ENCODE results near the gene ADAP2.
"Not testable (repeated sequence)": the region's sequence is repeated elsewhere in the genome, so short reads cannot be mapped to it uniquely, and the experiment has no call there.

ADAP2 gene

GRCh38 chr17:30970831-30971567 is 49.3 kb downstream of the ADAP2 start, which contains the start of gene RNF135:
Gene RNF135, plus strand, starts transcription at chr17:30971039. Its CDS starts 35 bp downstream, at chr17:30971074.
- DNase-seq, result peak; percentile 91

GRCh38 chr17:30975042-30975820 is 53.5 kb downstream of the ADAP2 start:
- no peak for DNase-seq

- DNase-seq, result not testable (repeated sequence)
Observed at GRCh38 chr17:30979919-30980318, 58.2 kb downstream of the ADAP2 start.

GRCh38 chr17:30981531-30982519 is 60.1 kb downstream of the ADAP2 start:
- no peak for DNase-seq

- DNase-seq, result no peak
Observed at GRCh38 chr17:30982855-30983254, 61.1 kb downstream of the ADAP2 start.

- DNase-seq, result no peak
Observed at GRCh38 chr17:30990458-30990857, 68.7 kb downstream of the ADAP2 start.

- DNase-seq, result no peak
Observed at GRCh38 chr17:30992551-30992950, 70.8 kb downstream of the ADAP2 start.

GRCh38 chr17:30995347-30995746 is 73.6 kb downstream of the ADAP2 start:
- DNase-seq, result no peak

GRCh38 chr17:30996486-30996885 is 74.7 kb downstream of the ADAP2 start:
- DNase-seq, result no peak

GRCh38 chr17:30997270-30997669 is 75.5 kb downstream of the ADAP2 start:
- no peak for DNase-seq

GRCh38 chr17:30997842-30998241 is 76.1 kb downstream of the ADAP2 start:
- DNase-seq, result no peak

- no peak for DNase-seq
Observed at GRCh38 chr17:31002047-31002446, 80.3 kb downstream of the ADAP2 start.

GRCh38 chr17:31003225-31003866 is 81.6 kb downstream of the ADAP2 start:
- DNase-seq, result no peak

- DNase-seq, result no peak
Observed at GRCh38 chr17:31004160-31004559, 82.4 kb downstream of the ADAP2 start.

GRCh38 chr17:31007695-31008373 is 86.1 kb downstream of the ADAP2 start:
- no peak for DNase-seq

GRCh38 chr17:31008374-31009041 is 86.8 kb downstream of the ADAP2 start:
- DNase-seq, result peak; percentile 59

Measured in fibroblast of skin of back (primary cell).